Measurements from ENCODE around the gene NTNG1. TPM values are rescaled to one million over a fixed set of nuclear protein-coding genes. Genes with fewer than 3 reads are reported as not detected.

NTNG1 gene
- total RNA-seq, 2 donors from 2014 or later = 0.26 to 4.9 TPM

DNA sequence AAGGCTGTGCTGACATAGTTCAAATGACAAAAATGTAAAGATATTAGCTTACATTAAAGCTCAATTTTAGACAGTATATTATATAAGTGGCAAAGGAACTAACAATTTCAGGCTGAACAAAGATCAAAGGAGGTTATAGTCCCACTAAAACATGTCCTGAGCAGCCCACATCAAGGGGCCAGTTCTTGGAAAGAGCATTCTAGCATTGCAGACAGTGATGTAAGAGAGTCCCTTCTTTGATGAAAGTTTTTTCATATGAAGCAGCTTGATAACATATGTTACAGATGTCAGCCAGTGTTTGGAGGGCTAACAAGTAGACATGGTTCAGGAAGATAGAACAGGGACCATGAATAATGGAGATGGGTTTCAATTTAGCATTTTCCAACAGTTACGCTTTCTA is 301.7 kb downstream of the NTNG1 start:
- 72 to 77% methylated on average over 1 of the region's 1 CpG for whole genome bisulfite sequencing, 2 donors
- ATAC-seq = no peak
- intact Hi-C loops (cut with DNase I) = no loop called here

GRCh38 chr1:107443027-107443426 is 302.2 kb downstream of the NTNG1 start:
- Histone ChIP-seq H3K36me3 (replicated peaks in 1 of 2; ENCODE audit: insufficient read depth in 1 of 2, low read depth in 2 of 2) (no peaks in the 10 kb centered on the region), H3K27me3 (no peaks in the 10 kb centered on the region), H3K4me3 (no peak overlapping the region), H3K9me3 (no peaks in the 10 kb centered on the region), H3K4me1 (no peaks in the 10 kb centered on the region), H3K27ac (no peak overlapping the region)
- intact Hi-C loops (cut with DNase I) = no loop called here
- TF ChIP-seq POLR2A (IDR thresholded peaks at IDR 0.05) (no peak), CTCF (IDR thresholded peaks at IDR 0.05) (no peak)
- no peak for DNase-seq
- 45 to 49% methylated on average over 5 of the region's 5 CpGs for WGBS, 2 donors
- no peak for ATAC-seq

More for the DNA sequence above, 301.7 kb downstream of the NTNG1 start:
- Histone ChIP-seq H3K4me1 (no peaks in the 10 kb centered on the region), H3K36me3 (replicated peaks in 1 of 2; ENCODE audit: insufficient read depth in 1 of 2, low read depth in 2 of 2) (no peaks in the 10 kb centered on the region), H3K27me3 (no peaks in the 10 kb centered on the region), H3K4me3 (no peak overlapping the region), H3K9me3 (no peaks in the 10 kb centered on the region), H3K27ac (no peak overlapping the region)
- TF ChIP-seq CTCF (IDR thresholded peaks at IDR 0.05) (no peak), POLR2A (IDR thresholded peaks at IDR 0.05) (no peak)
- no peak for DNase-seq

DNA sequence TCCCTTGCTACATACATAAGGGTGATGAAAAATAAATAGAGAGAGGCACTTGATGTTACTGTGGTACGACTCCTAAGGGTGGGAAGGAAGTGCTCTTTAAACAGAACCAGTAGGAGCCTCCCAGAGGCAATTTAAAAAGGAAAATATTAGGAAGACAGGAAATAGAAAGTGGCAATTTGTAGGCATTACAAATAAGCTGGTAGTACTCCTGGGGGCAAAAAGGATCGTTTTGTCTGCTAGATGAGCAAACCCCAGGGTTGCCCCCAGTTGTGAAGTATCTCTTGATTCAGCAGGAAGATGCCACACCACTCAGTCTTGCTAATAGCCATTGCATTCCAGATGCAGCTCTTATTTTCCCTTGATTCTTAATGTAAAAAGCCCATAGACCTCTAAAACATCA is 303.0 kb downstream of the NTNG1 start:
- no peak for DNase-seq
- 35 to 39% methylated on average over 2 of the region's 2 CpGs for WGBS, 2 donors
- intact Hi-C loops (cut with DNase I) = no loop called here
- Histone ChIP-seq H3K9me3 (no peaks in the 10 kb centered on the region), H3K4me3 (no peak overlapping the region), H3K4me1 (no peaks in the 10 kb centered on the region), H3K36me3 (replicated peaks in 1 of 2; ENCODE audit: insufficient read depth in 1 of 2, low read depth in 2 of 2) (no peaks in the 10 kb centered on the region), H3K27me3 (no peaks in the 10 kb centered on the region), H3K27ac (no peak overlapping the region)
- no peak for ATAC-seq
- TF ChIP-seq POLR2A (IDR thresholded peaks at IDR 0.05) (no peak), CTCF (IDR thresholded peaks at IDR 0.05) (no peak)

GRCh38 chr1:107444302-107444701 is 303.5 kb downstream of the NTNG1 start:
- Histone ChIP-seq H3K27ac (no peak overlapping the region), H3K4me1 (no peaks in the 10 kb centered on the region), H3K36me3 (replicated peaks in 1 of 2; ENCODE audit: insufficient read depth in 1 of 2, low read depth in 2 of 2) (no peaks in the 10 kb centered on the region), H3K9me3 (no peaks in the 10 kb centered on the region), H3K4me3 (no peak overlapping the region), H3K27me3 (no peaks in the 10 kb centered on the region)
- ATAC-seq (no peak), DNase-seq (no peak)
- intact Hi-C loops (cut with DNase I) = no loop called here
- no peak for TF ChIP-seq POLR2A (IDR thresholded peaks at IDR 0.05)
- TF ChIP-seq CTCF (IDR thresholded peaks at IDR 0.05) = no peak
- 27 to 44% methylated on average over 1 of the region's 1 CpG for WGBS, 2 donors

- WGBS, 2 donors = 55 to 72% methylated on average over 3 of the region's 3 CpGs
- Histone ChIP-seq H3K4me1 (no peaks in the 10 kb centered on the region), H3K27ac (no peak overlapping the region), H3K9me3 (no peaks in the 10 kb centered on the region), H3K4me3 (no peak overlapping the region), H3K36me3 (replicated peaks in 1 of 2; ENCODE audit: insufficient read depth in 1 of 2, low read depth in 2 of 2) (no peaks in the 10 kb centered on the region), H3K27me3 (no peaks in the 10 kb centered on the region)
- ATAC-seq (no peak), DNase-seq (no peak)
- no peak for TF ChIP-seq CTCF (IDR thresholded peaks at IDR 0.05)
- no peak for TF ChIP-seq POLR2A (IDR thresholded peaks at IDR 0.05)
- intact Hi-C loops (cut with DNase I) = no loop called here
These were observed 308.5 kb downstream of the NTNG1 start for GRCh38 chr1:107449326-107449725.
